ENCODE measurements around the gene SNTB2. TPM values are rescaled to one million over a fixed set of nuclear protein-coding genes. Genes with fewer than 3 reads are reported as not detected.

Gene SNTB2
- total RNA-seq, 1 experiment from 2014 or later: 30.3 TPM

- Histone ChIP-seq H3F3A (ENCODE audit: insufficient read depth, low read depth) (peaks cover 38% of the 10 kb centered on the region), H3K9me2 (ENCODE audit: insufficient read depth) (no peaks in the 10 kb centered on the region), H3K79me2 (ENCODE audit: low read depth) (peaks cover 53% of the 10 kb centered on the region), H3K27ac (no peak overlapping the region), H2AFZ (no peak overlapping the region), H3K4me2 (no peak overlapping the region), H3K9me3 (ENCODE audit: insufficient read depth, low read depth) (no peaks in the 10 kb centered on the region), H4K20me1 (ENCODE audit: insufficient read depth) (no peaks in the 10 kb centered on the region), H3K4me1 (replicated peaks; ENCODE audit: insufficient read depth) (peaks cover 30% of the 10 kb centered on the region), H3K27me3 (ENCODE audit: insufficient read depth, low read depth) (no peaks in the 10 kb centered on the region), H3K4me3 (no peak overlapping the region), H3K36me3 (ENCODE audit: low read depth) (no peaks in the 10 kb centered on the region)
- DNase-seq: no peak
- intact Hi-C loops (cut with micrococcal nuclease; ENCODE audit: unreplicated experiment): no loop called here
- no peak for TF ChIP-seq EZH2 (IDR thresholded peaks at IDR 0.05; ENCODE audit: low read depth)
- no peak for TF ChIP-seq CTCF (conservative IDR thresholded peaks at IDR 0.05)
- no TSS peak for BruUV-seq (replicated peaks)
- POLR2A ChIA-PET (ENCODE audit: unreplicated experiment): no interaction called here
- CTCF ChIA-PET: no interaction called here
Observed at GRCh38 chr16:69197573-69197972, 10.6 kb downstream of the SNTB2 start.

- H3K27ac ChIP-seq: peak overlapping the region; percentile 71
- H3K79me2 ChIP-seq (ENCODE audit: low read depth): peaks cover 52% of the 10 kb centered on the region
- H3K4me2 ChIP-seq: peak overlapping the region; percentile 68
- peaks cover 33% of the 10 kb centered on the region for H3K4me1 ChIP-seq (replicated peaks; ENCODE audit: insufficient read depth)
- no peaks in the 10 kb centered on the region for H3K9me3 ChIP-seq (ENCODE audit: insufficient read depth, low read depth)
- no peaks in the 10 kb centered on the region for H4K20me1 ChIP-seq (ENCODE audit: insufficient read depth)
- TF ChIP-seq EZH2 (IDR thresholded peaks at IDR 0.05; ENCODE audit: low read depth) (no peak), CTCF (conservative IDR thresholded peaks at IDR 0.05) (no peak)
- no peaks in the 10 kb centered on the region for H3K36me3 ChIP-seq (ENCODE audit: low read depth)
- H3K4me3 ChIP-seq: no peak overlapping the region; the same call in 1 of the 2 replicates
- no peak overlapping the region for H2AFZ ChIP-seq
- peaks cover 44% of the 10 kb centered on the region for H3F3A ChIP-seq (ENCODE audit: insufficient read depth, low read depth)
- H3K9me2 ChIP-seq (ENCODE audit: insufficient read depth): no peaks in the 10 kb centered on the region
- BruUV-seq (replicated peaks): no TSS peak
- intact Hi-C loops (cut with micrococcal nuclease; ENCODE audit: unreplicated experiment): loop anchor here (1.0 kb wide), 1 partner anchor 11 kb away; no protein-coding TSS in a partner anchor
- ChIA-PET POLR2A (ENCODE audit: unreplicated experiment) (interaction anchor here (0.8 kb wide), 1 partner anchor 1003 kb away, joined by 10 read pairs; no protein-coding TSS in a partner anchor), CTCF (no interaction called here)
- no peaks in the 10 kb centered on the region for H3K27me3 ChIP-seq (ENCODE audit: insufficient read depth, low read depth)
- peak; percentile 71 to 95 for DNase-seq
Observed at GRCh38 chr16:69199382-69199781, 12.4 kb downstream of the SNTB2 start.

- DNase-seq: no peak
- Histone ChIP-seq H3K4me3 (no peak overlapping the region), H3K9me3 (ENCODE audit: insufficient read depth, low read depth) (no peaks in the 10 kb centered on the region), H3K9me2 (ENCODE audit: insufficient read depth) (no peaks in the 10 kb centered on the region), H3K36me3 (ENCODE audit: low read depth) (no peaks in the 10 kb centered on the region), H3K4me1 (replicated peaks; ENCODE audit: insufficient read depth) (peaks cover 38% of the 10 kb centered on the region), H3K79me2 (ENCODE audit: low read depth) (peaks cover 49% of the 10 kb centered on the region), H3K27ac (0 out of 2 replicates have a peak overlapping the region, but pooled peaks have one; percentile 38), H3F3A (ENCODE audit: insufficient read depth, low read depth) (peaks cover 50% of the 10 kb centered on the region), H4K20me1 (ENCODE audit: insufficient read depth) (no peaks in the 10 kb centered on the region), H2AFZ (no peak overlapping the region), H3K27me3 (ENCODE audit: insufficient read depth, low read depth) (no peaks in the 10 kb centered on the region), H3K4me2 (peak overlapping the region; percentile 42; the same call in 1 of the 2 replicates)
- no TSS peak for BruUV-seq (replicated peaks)
- ChIA-PET POLR2A (ENCODE audit: unreplicated experiment) (no interaction called here), CTCF (no interaction called here)
- intact Hi-C loops (cut with micrococcal nuclease; ENCODE audit: unreplicated experiment): no loop called here
- TF ChIP-seq EZH2 (IDR thresholded peaks at IDR 0.05; ENCODE audit: low read depth) (no peak), CTCF (conservative IDR thresholded peaks at IDR 0.05) (no peak)
Observed at GRCh38 chr16:69201291-69201690, 14.3 kb downstream of the SNTB2 start.

Measured in PC-9 (cell line).